GM12878 (cell line): ENCODE data around the gene MYBBP1A.

Source experiments
- ASH2L ChIP-seq: fragments of 300-600, 200-600 bp; sonication (generic); IDR thresholded peaks from 2 replicates; pipeline ENCODE4 v1.6.1; 2017; ENCODE audit warnings: low read depth, mild to moderate bottlenecking, borderline replicate concordance
- CTCF ChIP-seq, 3 experiments: IDR thresholded peaks in 2 of 3; conservative IDR thresholded peaks in 1 of 3; 2 replicates each; pipeline ENCODE4 v1.5.1; 2011; ENCODE audit warnings: low read depth in 3 of 3, low read length in 3 of 3, mild to moderate bottlenecking in 3 of 3, control low read depth in 2 of 3, moderate library complexity in 2 of 3, inconsistent platforms in 1 of 3, mixed read lengths in 1 of 3; ENCODE audit not compliant: control insufficient read depth in 2 of 3, insufficient read depth in 1 of 3; ENCODE audit errors: extremely low read depth in 1 of 3
- EP300 ChIP-seq, 2 experiments: fragments of 150-350 bp in 1 of 2; IDR thresholded peaks; 2 replicates each; pipeline ENCODE4 v1.6.1; 2011 to 2012; ENCODE audit warnings: low read depth in 2 of 2, low read length in 2 of 2, borderline replicate concordance in 1 of 2, improper control_type of control experiment in 1 of 2, inconsistent platforms in 1 of 2; ENCODE audit not compliant: control insufficient read depth in 1 of 2
- RB1 ChIP-seq: fragments of 450-650 bp; formaldehyde crosslinking; IDR thresholded peaks from 2 replicates; pipeline ENCODE4 v1.6.1; 2017; ENCODE audit warnings: mild to moderate bottlenecking, borderline replicate concordance
- ZBTB33 ChIP-seq: fragments of 450-650 bp; IDR thresholded peaks from 2 replicates; pipeline ENCODE4 v1.6.1; 2017; ENCODE audit warnings: mild to moderate bottlenecking
- TF ChIP-seq, protein P1 (sequence below): IDR thresholded peaks from 2 replicates; pipeline ENCODE4 v1.6.1; 2011; ENCODE audit warnings: borderline replicate concordance, low read depth, mild to moderate bottlenecking, moderate library complexity, low read length; ENCODE audit not compliant: insufficient read depth, poor library complexity, severe bottlenecking
- TF ChIP-seq, protein P2 (sequence below): IDR thresholded peaks from 2 replicates; pipeline ENCODE4 v1.6.1; 2012; ENCODE audit warnings: low read depth, low read length, improper control_type of control experiment

GRCh38 chr17:4545217-4545951 lies 9.8 kb downstream of the MYBBP1A start:
- no peak for TF ChIP-seq RB1
- TF ChIP-seq, protein P1, sequence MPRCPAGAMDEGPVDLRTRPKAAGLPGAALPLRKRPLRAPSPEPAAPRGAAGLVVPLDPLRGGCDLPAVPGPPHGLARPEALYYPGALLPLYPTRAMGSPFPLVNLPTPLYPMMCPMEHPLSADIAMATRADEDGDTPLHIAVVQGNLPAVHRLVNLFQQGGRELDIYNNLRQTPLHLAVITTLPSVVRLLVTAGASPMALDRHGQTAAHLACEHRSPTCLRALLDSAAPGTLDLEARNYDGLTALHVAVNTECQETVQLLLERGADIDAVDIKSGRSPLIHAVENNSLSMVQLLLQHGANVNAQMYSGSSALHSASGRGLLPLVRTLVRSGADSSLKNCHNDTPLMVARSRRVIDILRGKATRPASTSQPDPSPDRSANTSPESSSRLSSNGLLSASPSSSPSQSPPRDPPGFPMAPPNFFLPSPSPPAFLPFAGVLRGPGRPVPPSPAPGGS, result no peak
- TF ChIP-seq ZBTB33, result no peak
- TF ChIP-seq, protein P2, sequence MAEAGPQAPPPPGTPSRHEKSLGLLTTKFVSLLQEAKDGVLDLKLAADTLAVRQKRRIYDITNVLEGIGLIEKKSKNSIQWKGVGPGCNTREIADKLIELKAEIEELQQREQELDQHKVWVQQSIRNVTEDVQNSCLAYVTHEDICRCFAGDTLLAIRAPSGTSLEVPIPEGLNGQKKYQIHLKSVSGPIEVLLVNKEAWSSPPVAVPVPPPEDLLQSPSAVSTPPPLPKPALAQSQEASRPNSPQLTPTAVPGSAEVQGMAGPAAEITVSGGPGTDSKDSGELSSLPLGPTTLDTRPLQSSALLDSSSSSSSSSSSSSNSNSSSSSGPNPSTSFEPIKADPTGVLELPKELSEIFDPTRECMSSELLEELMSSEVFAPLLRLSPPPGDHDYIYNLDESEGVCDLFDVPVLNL, result no peak
- TF ChIP-seq CTCF (IDR thresholded peaks at IDR 0.05 in 2 of 3, conservative IDR thresholded peaks at IDR 0.05 in 1 of 3; ENCODE audit: control insufficient read depth in 2 of 3, extremely low read depth in 1 of 3, insufficient read depth in 1 of 3, low read depth in 3 of 3, low read length in 3 of 3), result no peak
- no peak for TF ChIP-seq ASH2L
- no peak for TF ChIP-seq EP300 (IDR thresholded peaks at IDR 0.05; ENCODE audit: borderline replicate concordance in 1 of 2, control insufficient read depth in 1 of 2, low read depth in 2 of 2, low read length in 2 of 2)
